HG03558 (cell line): ENCODE results near the gene ADAM11.

ENCODE experiments used
- ATAC-seq: cut with Tn5 transposase; IDR thresholded peaks from one replicate; pipeline ENCODE4 v1.9.1; 2021; ENCODE audit warnings: moderate number of reproducible peaks; ENCODE audit not compliant: unreplicated experiment; ENCODE audit errors: extremely low read depth

Gene ADAM11

DNA sequence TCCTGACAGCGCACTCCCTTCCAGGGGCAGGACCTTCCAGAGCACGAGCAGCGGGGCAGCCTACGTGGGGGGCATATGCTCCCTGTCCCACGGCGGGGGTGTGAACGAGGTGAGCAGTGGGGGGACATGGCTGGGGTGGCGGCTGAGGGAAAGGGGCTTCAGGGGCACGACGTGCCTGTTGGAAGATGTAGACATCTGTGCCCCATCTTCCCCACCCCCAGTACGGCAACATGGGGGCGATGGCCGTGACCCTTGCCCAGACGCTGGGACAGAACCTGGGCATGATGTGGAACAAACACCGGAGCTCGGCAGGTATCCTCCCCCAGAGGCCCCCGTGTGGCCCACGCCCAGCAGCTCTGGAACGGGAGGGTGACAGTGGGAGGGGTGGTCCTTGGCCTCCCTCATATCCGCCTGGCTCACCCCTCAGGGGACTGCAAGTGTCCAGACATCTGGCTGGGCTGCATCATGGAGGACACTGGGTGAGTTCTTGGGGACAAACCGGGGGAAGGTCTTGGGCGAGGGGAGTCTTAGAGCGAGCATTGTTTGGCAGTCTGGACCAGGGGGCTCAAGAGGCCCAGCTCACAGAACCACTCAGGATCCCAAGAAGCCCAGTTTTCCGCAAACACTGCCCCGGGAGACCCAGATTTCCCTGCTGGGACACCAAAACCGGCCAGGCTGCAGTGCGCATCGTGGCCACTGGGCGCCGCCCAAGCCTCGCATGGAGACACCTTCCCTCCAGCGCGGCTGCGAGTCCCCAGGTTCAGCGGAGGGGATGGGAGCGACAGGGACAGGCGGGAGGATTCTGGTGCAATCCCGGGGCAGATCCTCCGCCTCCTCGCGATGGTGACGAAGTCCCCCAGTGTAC is 15.7 kb downstream of the ADAM11 start:
- ATAC-seq: no peak

DNA sequence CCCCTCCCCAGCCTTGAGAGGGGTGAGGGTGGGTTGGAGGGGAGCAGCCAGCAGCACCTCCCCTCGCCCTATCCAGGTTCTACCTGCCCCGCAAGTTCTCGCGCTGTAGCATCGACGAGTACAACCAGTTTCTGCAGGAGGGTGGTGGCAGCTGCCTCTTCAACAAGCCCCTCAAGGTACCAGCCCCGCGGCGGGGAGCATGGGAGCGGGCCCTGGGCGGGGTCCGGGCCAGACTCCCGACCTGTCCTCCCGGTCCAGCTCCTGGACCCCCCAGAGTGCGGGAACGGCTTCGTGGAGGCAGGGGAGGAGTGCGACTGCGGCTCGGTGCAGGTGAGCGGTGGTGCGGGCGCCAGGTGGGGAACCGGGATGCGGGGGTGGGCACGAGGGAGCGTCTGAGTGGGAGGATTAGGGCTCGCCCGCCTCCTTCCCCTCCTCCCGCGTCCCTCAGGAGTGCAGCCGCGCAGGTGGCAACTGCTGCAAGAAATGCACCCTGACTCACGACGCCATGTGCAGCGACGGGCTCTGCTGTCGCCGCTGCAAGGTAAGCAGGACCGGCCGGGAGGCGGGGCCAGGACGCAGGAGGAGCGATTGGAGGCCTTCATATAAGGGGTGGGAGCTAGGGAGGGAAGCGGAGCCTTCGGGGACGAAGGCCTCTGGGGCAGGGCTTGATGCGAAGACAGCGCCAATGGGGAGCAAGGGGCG is 16.5 kb downstream of the ADAM11 start:
- no peak for ATAC-seq

DNA sequence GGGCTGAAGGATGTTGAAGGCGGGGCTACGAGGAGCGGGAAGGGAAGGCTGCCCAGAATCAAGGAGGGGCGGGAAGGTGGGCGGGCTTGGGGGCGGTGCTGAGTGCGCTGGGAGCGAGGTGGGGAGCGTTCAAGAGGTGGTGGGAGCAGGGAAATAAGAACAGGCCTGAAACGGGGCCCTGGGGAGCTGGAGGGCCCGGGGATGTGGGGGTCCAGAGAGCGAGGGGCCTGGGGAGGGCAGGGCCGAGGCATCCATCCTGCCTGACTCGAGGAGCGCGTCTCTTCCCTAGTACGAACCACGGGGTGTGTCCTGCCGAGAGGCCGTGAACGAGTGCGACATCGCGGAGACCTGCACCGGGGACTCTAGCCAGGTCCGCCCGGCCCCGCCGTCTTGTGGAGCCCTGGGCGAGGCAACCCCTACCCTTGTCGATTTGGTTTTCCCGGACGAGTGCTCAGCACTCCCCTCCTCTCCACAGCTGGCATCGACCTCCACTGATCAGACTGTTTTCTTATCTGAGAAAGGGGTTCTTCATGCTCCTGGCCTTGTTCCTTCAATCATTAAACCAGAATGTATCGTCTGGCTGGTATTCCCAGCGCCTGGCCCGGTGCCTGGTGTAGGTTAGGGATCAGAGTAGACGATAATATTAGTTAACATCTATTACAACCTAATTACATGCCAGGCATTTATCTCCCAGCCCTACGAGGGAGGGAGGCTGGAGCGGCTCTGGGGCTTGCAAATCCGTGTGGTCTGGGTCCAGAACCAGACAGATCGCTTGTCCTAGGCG is 17.2 kb downstream of the ADAM11 start:
- ATAC-seq: no peak

DNA sequence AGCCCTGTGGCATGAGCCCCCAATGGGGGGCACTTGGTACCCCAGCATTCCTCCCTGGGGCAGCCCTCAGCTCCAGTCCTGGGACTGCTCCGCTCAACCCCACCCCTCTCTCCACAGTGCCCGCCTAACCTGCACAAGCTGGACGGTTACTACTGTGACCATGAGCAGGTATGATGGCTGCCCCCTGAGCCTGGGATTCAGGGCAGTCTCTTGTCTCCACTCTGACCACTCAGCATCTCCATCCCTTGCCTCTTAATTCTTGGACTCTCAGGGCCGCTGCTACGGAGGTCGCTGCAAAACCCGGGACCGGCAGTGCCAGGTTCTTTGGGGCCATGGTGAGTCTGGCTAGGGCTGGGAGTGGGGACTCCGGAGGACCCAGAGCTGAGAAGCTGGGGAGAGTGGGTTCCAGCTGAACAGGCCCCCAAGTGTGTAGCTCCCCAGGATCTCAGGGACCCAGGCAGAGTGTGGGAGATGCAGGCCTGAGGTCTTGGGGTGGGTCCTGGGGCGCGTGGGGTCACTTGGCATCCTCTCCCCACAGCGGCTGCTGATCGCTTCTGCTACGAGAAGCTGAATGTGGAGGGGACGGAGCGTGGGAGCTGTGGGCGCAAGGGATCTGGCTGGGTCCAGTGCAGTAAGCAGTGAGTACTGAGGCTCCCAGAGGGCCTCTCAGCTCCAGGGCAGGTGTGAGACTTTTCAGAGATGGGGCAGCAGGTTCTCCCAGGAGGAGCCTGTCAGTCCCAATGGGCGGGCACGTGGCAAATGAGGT is 18.0 kb downstream of the ADAM11 start:
- ATAC-seq: no peak

- no peak for ATAC-seq
These were observed 18.9 kb downstream of the ADAM11 start for GRCh38 chr17:44777394-44778348.

GRCh38 chr17:44778656-44779210 is 19.9 kb downstream of the ADAM11 start:
- ATAC-seq: no peak

DNA sequence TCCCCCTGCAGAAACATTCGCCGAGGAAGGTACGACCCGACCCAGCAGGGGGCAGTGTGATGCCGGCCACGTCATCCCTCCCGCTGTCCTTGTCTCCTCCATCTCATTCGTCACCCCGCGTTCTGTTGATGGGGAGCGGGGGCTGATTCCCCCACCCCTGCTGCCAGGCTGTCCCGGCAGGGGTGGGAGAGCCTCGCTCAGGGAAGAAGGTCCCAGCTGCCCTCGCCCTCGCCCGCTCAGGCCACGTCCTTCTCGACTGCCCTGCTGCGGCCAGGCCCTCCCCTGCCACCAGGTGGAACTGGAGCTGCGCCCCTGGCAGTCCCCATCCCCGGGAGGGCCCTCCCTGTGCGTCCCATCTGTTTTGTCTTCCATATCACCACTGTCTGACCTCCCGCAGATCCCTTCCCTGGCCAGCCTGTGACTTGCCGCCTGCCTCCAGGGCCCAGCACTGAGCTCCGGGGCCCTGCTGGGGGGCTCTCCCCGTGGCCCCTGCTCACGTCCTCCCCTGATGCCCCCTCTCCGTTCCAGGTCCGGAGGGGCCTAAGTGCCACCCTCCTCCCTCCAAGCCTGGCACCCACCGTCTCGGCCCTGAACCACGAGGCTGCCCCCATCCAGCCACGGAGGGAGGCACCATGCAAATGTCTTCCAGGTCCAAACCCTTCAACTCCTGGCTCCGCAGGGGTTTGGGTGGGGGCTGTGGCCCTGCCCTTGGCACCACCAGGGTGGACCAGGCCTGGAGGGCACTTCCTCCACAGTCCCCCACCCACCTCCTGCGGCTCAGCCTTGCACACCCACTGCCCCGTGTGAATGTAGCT is 20.6 kb downstream of the ADAM11 start:
- ATAC-seq: no peak

DNA sequence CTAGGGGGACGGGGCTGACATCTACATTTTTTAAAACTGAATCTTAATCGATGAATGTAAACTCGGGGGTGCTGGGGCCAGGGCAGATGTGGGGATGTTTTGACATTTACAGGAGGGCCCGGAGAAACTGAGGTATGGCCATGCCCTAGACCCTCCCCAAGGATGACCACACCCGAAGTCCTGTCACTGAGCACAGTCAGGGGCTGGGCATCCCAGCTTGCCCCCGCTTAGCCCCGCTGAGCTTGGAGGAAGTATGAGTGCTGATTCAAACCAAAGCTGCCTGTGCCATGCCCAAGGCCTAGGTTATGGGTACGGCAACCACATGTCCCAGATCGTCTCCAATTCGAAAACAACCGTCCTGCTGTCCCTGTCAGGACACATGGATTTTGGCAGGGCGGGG is 21.4 kb downstream of the ADAM11 start:
- no peak for ATAC-seq

GRCh38 chr17:44780845-44781480 is 22.2 kb downstream of the ADAM11 start:
- ATAC-seq: no peak

DNA sequence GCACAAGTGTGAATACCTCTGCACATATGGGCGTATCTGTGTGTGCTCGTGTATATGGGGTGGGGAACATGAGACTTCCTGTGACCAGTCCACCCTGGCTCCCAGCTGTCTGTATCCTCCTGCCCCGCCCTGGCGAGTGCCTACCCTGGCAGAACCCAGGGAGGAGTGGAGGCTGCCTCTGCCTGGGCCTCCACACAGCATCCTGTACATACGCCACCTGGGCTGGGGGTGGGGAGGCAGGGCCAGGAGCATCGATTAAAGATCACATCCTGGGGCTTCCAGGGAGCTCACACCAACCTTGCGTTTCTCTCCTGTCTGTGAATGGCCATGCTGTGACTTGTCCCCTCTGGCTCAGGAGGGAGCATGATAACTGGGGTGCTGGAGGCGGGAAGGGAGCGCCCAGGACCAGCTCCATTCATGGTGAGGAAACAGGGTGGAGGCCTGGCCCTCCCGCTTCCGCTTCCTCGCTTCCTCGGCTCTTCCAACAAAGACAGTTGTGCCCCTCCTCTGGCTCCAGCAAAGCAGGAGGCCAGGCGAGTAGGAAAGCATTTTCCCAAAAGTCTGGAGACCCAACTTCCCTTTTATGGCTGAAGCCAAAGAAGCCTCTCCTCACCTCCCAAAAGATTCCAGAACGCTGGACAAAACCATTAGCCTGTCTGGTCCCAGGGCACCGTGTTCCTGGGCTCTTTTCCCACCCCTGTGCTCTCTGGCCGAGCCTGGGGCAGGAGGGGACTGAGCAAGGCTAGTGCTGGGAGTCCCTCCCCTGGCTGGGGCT is 22.9 kb downstream of the ADAM11 start:
- no peak for ATAC-seq

GRCh38 chr17:44782326-44782850 is 23.6 kb downstream of the ADAM11 start:
- ATAC-seq: no peak

GRCh38 chr17:44785921-44786320 is 27.1 kb downstream of the ADAM11 start:
- ATAC-seq: no peak

DNA sequence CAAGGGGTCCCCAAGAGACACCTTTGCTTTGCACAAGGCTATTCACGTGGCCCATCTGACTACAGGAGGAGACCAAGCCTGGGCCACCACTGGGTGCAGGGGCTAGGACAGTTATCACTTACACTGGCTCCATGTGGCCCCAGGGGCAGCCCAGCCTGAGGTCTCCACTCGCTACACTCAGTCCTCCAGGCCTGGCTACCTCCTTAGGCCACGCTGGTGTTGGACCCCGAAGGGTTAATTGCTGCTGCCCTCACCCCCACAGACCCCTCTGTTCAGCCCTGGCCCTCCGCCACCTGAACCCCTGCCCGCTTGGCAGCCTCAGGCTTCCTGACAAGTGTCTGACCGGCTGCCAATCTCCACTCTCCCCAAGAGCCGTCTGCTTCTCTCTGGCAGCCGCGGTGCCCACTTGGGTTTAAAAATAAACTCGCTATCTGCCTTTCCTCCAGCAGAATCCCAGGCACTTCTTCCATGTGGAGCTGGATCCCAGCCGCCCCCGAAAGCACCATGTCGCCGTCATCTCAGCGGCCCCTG is 27.8 kb downstream of the ADAM11 start:
- ATAC-seq: no peak

DNA sequence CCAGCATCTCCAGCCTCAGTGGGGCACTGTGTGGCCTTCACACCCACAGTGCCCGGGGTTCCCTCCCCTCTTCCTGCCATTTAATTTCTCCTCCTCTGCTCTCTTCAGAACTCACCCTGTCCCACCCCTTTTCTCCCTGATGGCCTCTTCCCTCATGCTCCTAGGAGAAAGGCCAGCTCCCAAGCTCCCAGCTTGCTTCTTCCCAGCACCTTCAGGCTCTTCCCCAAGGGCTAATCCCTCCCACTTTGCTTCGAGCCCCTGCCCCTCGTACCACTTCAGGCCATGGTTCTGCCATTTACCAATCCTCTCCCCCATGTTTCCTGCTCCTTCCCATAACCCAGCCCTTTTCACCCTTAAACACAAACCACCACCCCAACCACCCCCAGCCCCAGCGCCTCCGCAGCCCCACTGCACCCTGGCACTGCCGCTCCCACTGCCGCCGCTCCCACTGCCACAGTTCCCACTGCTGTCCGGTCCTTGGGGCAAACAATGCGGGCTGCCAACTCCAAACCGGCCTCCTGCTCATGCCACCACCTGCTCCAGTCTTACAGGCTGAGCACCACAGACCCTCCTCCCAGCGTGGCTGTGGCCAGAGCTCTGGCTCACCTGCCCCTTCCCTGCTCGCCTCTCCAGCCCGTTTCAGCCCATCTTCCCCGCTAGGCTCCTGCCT is 28.6 kb downstream of the ADAM11 start:
- no peak for ATAC-seq

- ATAC-seq: no peak
These were observed 29.4 kb downstream of the ADAM11 start for GRCh38 chr17:44788139-44788538.

GRCh38 chr17:44792276-44792675 is 33.5 kb downstream of the ADAM11 start:
- no peak for ATAC-seq
